SU-DHL-6 (cell line): ENCODE results near the gene MPZL3.

Experiments used
- H2AFZ ChIP-seq: fragments of 200-600 bp; sonication (generic); 2 replicates; pipeline ENCODE4 v1.6.1; 2014; ENCODE audit warnings: low read depth, mild to moderate bottlenecking, moderate library complexity, mixed read lengths, antibody characterized with exemption, low read length; ENCODE audit not compliant: severe bottlenecking
- H3F3A ChIP-seq: fragments of 200-600 bp; shearing (Covaris generic); 2 replicates; pipeline ENCODE4 v1.6.0; 2016; ENCODE audit warnings: antibody characterized with exemption, mild to moderate bottlenecking; ENCODE audit not compliant: insufficient read depth
- H3K27ac ChIP-seq: fragments of 200-600 bp; sonication (generic); 2 replicates; pipeline ENCODE4 v1.5.1; 2016; ENCODE audit warnings: low read depth, mild to moderate bottlenecking, low read length, moderate library complexity, mixed read lengths
- H3K27me3 ChIP-seq: fragments of 200-600 bp; sonication (generic), shearing (Covaris generic); 2 replicates; pipeline ENCODE4 v1.6.0; 2014; ENCODE audit warnings: mild to moderate bottlenecking, low read length
- H3K36me3 ChIP-seq: fragments of 200-600 bp; sonication (generic); 2 replicates; pipeline ENCODE4 v1.6.1; 2014; ENCODE audit warnings: mild to moderate bottlenecking, low read length, mixed read lengths
- H3K4me2 ChIP-seq: fragments of 300-600, 200-600 bp; shearing (Covaris generic), sonication (generic); 2 replicates; pipeline ENCODE4 v1.6.0; 2014; ENCODE audit warnings: low read length, low read depth, mild to moderate bottlenecking; ENCODE audit not compliant: poor library complexity, severe bottlenecking
- H3K4me3 ChIP-seq: fragments of 200-600 bp; sonication (generic); 2 replicates; pipeline ENCODE4 v1.5.1; 2014; ENCODE audit warnings: antibody characterized with exemption, low read length, mild to moderate bottlenecking, mixed read lengths; ENCODE audit not compliant: insufficient read depth, poor library complexity, severe bottlenecking
- H3K79me2 ChIP-seq: fragments of 200-600 bp; sonication (generic); 2 replicates; pipeline ENCODE4 v1.6.1; 2014; ENCODE audit warnings: mild to moderate bottlenecking, low read length, moderate library complexity; ENCODE audit not compliant: insufficient read depth
- H3K9ac ChIP-seq: fragments of 200-600 bp; sonication (generic); 2 replicates; pipeline ENCODE4 v1.7.0; 2014; ENCODE audit warnings: mild to moderate bottlenecking, low read length
- H3K9me2 ChIP-seq: fragments of 200-600 bp; sonication (generic); replicated peaks from 2 replicates; pipeline ENCODE4 v1.6.1; 2014; ENCODE audit warnings: low read length; ENCODE audit not compliant: insufficient read depth
- H3K9me3 ChIP-seq: fragments of 200-600 bp; sonication (generic); 2 replicates; pipeline ENCODE4 v1.6.1; 2014; ENCODE audit warnings: low read length, mixed read lengths; ENCODE audit not compliant: insufficient read depth
- H4K20me1 ChIP-seq: fragments of 200-600 bp; sonication (generic); 2 replicates; pipeline ENCODE4 v1.6.1; 2014; ENCODE audit warnings: low read depth, mild to moderate bottlenecking, antibody characterized with exemption, low read length, moderate library complexity, mixed read lengths
- EZH2phosphoT487 ChIP-seq: fragments of 200-600 bp; sonication (generic), shearing (Covaris generic); conservative IDR thresholded peaks from 2 replicates; pipeline ENCODE4 v1.6.1; 2018; ENCODE audit warnings: mild to moderate bottlenecking, antibody characterized with exemption, low read length, moderate library complexity, mixed read lengths
- TF ChIP-seq, protein P1 (sequence below): fragments of 200-600 bp; sonication (generic); IDR thresholded peaks from one replicate; pipeline ENCODE4 v1.5.1; 2017; ENCODE audit warnings: antibody characterized with exemption, mild to moderate bottlenecking, low read length, moderate library complexity; ENCODE audit not compliant: insufficient read depth, poor library complexity, severe bottlenecking

Gene MPZL3

GRCh38 chr11:118239509-118240205, 12.5 kb downstream of the MPZL3 start:
- Histone ChIP-seq H3K4me2 (no peak overlapping the region), H3K79me2 (no peaks in the 10 kb centered on the region), H3F3A (no peaks in the 10 kb centered on the region), H3K36me3 (no peaks in the 10 kb centered on the region), H3K9me3 (no peaks in the 10 kb centered on the region), H2AFZ (no peak overlapping the region), H4K20me1 (no peaks in the 10 kb centered on the region), H3K4me3 (no peak overlapping the region), H3K9ac (no peak overlapping the region), H3K27me3 (no peaks in the 10 kb centered on the region), H3K9me2 (no peaks in the 10 kb centered on the region), H3K27ac (no peak overlapping the region)
- TF ChIP-seq, protein P1, sequence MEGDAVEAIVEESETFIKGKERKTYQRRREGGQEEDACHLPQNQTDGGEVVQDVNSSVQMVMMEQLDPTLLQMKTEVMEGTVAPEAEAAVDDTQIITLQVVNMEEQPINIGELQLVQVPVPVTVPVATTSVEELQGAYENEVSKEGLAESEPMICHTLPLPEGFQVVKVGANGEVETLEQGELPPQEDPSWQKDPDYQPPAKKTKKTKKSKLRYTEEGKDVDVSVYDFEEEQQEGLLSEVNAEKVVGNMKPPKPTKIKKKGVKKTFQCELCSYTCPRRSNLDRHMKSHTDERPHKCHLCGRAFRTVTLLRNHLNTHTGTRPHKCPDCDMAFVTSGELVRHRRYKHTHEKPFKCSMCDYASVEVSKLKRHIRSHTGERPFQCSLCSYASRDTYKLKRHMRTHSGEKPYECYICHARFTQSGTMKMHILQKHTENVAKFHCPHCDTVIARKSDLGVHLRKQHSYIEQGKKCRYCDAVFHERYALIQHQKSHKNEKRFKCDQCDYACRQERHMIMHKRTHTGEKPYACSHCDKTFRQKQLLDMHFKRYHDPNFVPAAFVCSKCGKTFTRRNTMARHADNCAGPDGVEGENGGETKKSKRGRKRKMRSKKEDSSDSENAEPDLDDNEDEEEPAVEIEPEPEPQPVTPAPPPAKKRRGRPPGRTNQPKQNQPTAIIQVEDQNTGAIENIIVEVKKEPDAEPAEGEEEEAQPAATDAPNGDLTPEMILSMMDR, result no peak
- no peak for TF ChIP-seq EZH2phosphoT487

- H4K20me1 ChIP-seq, result no peaks in the 10 kb centered on the region
- no peak overlapping the region for H3K9ac ChIP-seq
- no peaks in the 10 kb centered on the region for H3K27me3 ChIP-seq
- H3K9me2 ChIP-seq, result no peaks in the 10 kb centered on the region
- H3K79me2 ChIP-seq, result no peaks in the 10 kb centered on the region
- H3F3A ChIP-seq, result no peaks in the 10 kb centered on the region
- no peaks in the 10 kb centered on the region for H3K36me3 ChIP-seq
- no peak overlapping the region for H3K4me2 ChIP-seq
- H3K4me3 ChIP-seq, result no peak overlapping the region
- H3K27ac ChIP-seq, result no peak overlapping the region
- no peak overlapping the region for H2AFZ ChIP-seq
- TF ChIP-seq, protein P1, result no peak
- TF ChIP-seq EZH2phosphoT487, result no peak
- no peaks in the 10 kb centered on the region for H3K9me3 ChIP-seq
These were observed 13.2 kb downstream of the MPZL3 start for GRCh38 chr11:118238929-118239328.

DNA sequence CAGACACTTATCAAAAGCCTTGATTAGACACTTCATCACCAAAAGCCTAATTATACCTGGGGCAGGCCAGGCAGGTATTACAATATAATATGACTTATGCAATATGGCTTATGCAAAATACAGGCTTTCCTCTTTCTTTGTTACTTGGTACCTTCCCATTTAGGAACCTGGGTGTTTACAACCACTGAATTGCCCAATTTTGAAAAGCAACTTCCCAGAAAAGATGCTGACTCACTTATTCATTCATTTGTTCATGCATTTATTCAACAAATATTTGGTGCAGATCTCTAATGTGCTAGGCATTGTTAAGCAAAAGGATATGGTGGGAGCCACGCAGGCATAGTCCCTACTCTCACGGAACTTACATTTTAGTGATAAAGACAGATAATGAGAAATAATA, 13.7 kb downstream of the MPZL3 start:
- H3K9me2 ChIP-seq, result no peaks in the 10 kb centered on the region
- no peak overlapping the region for H2AFZ ChIP-seq
- H3K4me2 ChIP-seq, result no peak overlapping the region
- TF ChIP-seq, protein P1, result no peak
- no peak for TF ChIP-seq EZH2phosphoT487
- H3K9ac ChIP-seq, result no peak overlapping the region
- no peaks in the 10 kb centered on the region for H3F3A ChIP-seq
- H3K27ac ChIP-seq, result no peak overlapping the region
- no peak overlapping the region for H3K4me3 ChIP-seq
- H3K27me3 ChIP-seq, result no peaks in the 10 kb centered on the region
- H3K9me3 ChIP-seq, result no peaks in the 10 kb centered on the region
- no peaks in the 10 kb centered on the region for H3K36me3 ChIP-seq
- no peaks in the 10 kb centered on the region for H3K79me2 ChIP-seq
- H4K20me1 ChIP-seq, result no peaks in the 10 kb centered on the region
